Loucy (cell line): ENCODE data around the gene CELF4.

Source experiments
- H2AFZ ChIP-seq: fragments of 200-600 bp; sonication (generic); 2 replicates; pipeline ENCODE4 v1.6.0; 2016; ENCODE audit warnings: antibody characterized with exemption, mild to moderate bottlenecking, low read length, moderate library complexity
- H3F3A ChIP-seq: fragments of 200-600 bp; 2 replicates; pipeline ENCODE4 v1.6.0; 2016; ENCODE audit warnings: antibody characterized with exemption, low read depth, mild to moderate bottlenecking
- H3K27me3 ChIP-seq: fragments of 200-600 bp; sonication (generic); 2 replicates; pipeline ENCODE4 v1.6.1; 2014; ENCODE audit warnings: low read length, mild to moderate bottlenecking; ENCODE audit not compliant: insufficient read depth, poor library complexity, severe bottlenecking
- H3K36me3 ChIP-seq: fragments of 200-600 bp; sonication (generic); 2 replicates; pipeline ENCODE4 v1.6.1; 2016; ENCODE audit warnings: low read length; ENCODE audit not compliant: insufficient read depth
- H3K4me1 ChIP-seq: fragments of 200-600 bp; sonication (generic); 2 replicates; pipeline ENCODE4 v1.5.1; 2014; ENCODE audit warnings: low read length, mild to moderate bottlenecking; ENCODE audit not compliant: insufficient read depth, poor library complexity, severe bottlenecking
- H3K4me2 ChIP-seq: fragments of 200-600 bp; sonication (generic); 2 replicates; pipeline ENCODE4 v1.6.0; 2014; ENCODE audit warnings: antibody characterized with exemption, low read length, low read depth, mild to moderate bottlenecking; ENCODE audit not compliant: poor library complexity, severe bottlenecking
- H3K4me3 ChIP-seq: fragments of 200-600 bp; sonication (generic); 2 replicates; pipeline ENCODE4 v1.5.1; 2014; ENCODE audit warnings: low read length, mild to moderate bottlenecking, mixed read lengths; ENCODE audit not compliant: poor library complexity, severe bottlenecking
- H3K79me2 ChIP-seq: fragments of 200-600 bp; sonication (generic); 2 replicates; pipeline ENCODE4 v1.6.1; 2014; ENCODE audit warnings: low read length; ENCODE audit not compliant: insufficient read depth
- H3K9ac ChIP-seq: fragments of 200-600 bp; sonication (generic); 2 replicates; pipeline ENCODE4 v1.6.0; 2014; ENCODE audit warnings: mild to moderate bottlenecking, low read depth, low read length, moderate library complexity; ENCODE audit not compliant: poor library complexity, severe bottlenecking
- H3K9me2 ChIP-seq: fragments of 200-600 bp; sonication (generic); replicated peaks from 2 replicates; pipeline ENCODE4 v1.6.1; 2016; ENCODE audit warnings: low read depth, low read length, mixed read lengths
- H3K9me3 ChIP-seq: fragments of 200-600 bp; sonication (generic); 2 replicates; pipeline ENCODE4 v1.6.1; 2014; ENCODE audit warnings: mild to moderate bottlenecking, antibody characterized with exemption, low read length, low read depth; ENCODE audit not compliant: insufficient read depth
- H4K20me1 ChIP-seq: fragments of 200-600 bp; sonication (generic); 2 replicates; pipeline ENCODE4 v1.6.0; 2014; ENCODE audit warnings: antibody characterized with exemption, low read length, mild to moderate bottlenecking; ENCODE audit not compliant: insufficient read depth, poor library complexity, severe bottlenecking
- CTCF ChIP-seq: fragments of 200-600 bp; sonication (generic); conservative IDR thresholded peaks from 2 replicates; pipeline ENCODE4 v1.5.1; 2014; ENCODE audit warnings: mild to moderate bottlenecking, antibody characterized with exemption, low read length
- EZH2phosphoT487 ChIP-seq: fragments of 200-600 bp; IDR thresholded peaks from 2 replicates; pipeline ENCODE4 v1.6.1; 2018; ENCODE audit warnings: antibody characterized with exemption, mild to moderate bottlenecking, moderate library complexity, borderline replicate concordance

Gene CELF4

GRCh38 chr18:37274309-37275236, 291.0 kb downstream of the CELF4 start:
- Histone ChIP-seq H3K36me3 (no peaks in the 10 kb centered on the region), H3K4me3 (no peak overlapping the region)
- TF ChIP-seq CTCF (no peak), EZH2phosphoT487 (no peak)

GRCh38 chr18:37272841-37273240, 292.8 kb downstream of the CELF4 start:
- TF ChIP-seq EZH2phosphoT487 (no peak), CTCF (no peak)
- Histone ChIP-seq H3K27me3 (no peaks in the 10 kb centered on the region), H3K4me2 (no peak overlapping the region), H3K9me3 (no peaks in the 10 kb centered on the region; the same call in 1 of the 2 replicates), H3K9me2 (no peaks in the 10 kb centered on the region), H3K36me3 (no peaks in the 10 kb centered on the region), H3K4me1 (no peaks in the 10 kb centered on the region), H3K4me3 (no peak overlapping the region), H3F3A (no peaks in the 10 kb centered on the region), H2AFZ (no peak overlapping the region), H3K9ac (no peak overlapping the region), H4K20me1 (no peaks in the 10 kb centered on the region), H3K79me2 (no peaks in the 10 kb centered on the region)

More at GRCh38 chr18:37274309-37275236, 291.0 kb downstream of the CELF4 start:
- H3F3A ChIP-seq, result no peaks in the 10 kb centered on the region
- no peak overlapping the region for H3K9ac ChIP-seq
- H3K9me2 ChIP-seq, result no peaks in the 10 kb centered on the region
- no peaks in the 10 kb centered on the region for H3K27me3 ChIP-seq
- H4K20me1 ChIP-seq, result no peaks in the 10 kb centered on the region
- no peaks in the 10 kb centered on the region; the same call in 1 of the 2 replicates for H3K9me3 ChIP-seq
- H3K4me2 ChIP-seq, result no peak overlapping the region
- H3K4me1 ChIP-seq, result no peaks in the 10 kb centered on the region
- H2AFZ ChIP-seq, result no peak overlapping the region
- no peaks in the 10 kb centered on the region for H3K79me2 ChIP-seq

GRCh38 chr18:37272226-37272625, 293.4 kb downstream of the CELF4 start:
- no peaks in the 10 kb centered on the region for H3K27me3 ChIP-seq
- H3K4me2 ChIP-seq, result no peak overlapping the region
- no peak overlapping the region for H2AFZ ChIP-seq
- no peaks in the 10 kb centered on the region for H3K9me2 ChIP-seq
- no peaks in the 10 kb centered on the region for H3K36me3 ChIP-seq
- H4K20me1 ChIP-seq, result no peaks in the 10 kb centered on the region
- no peaks in the 10 kb centered on the region for H3K4me1 ChIP-seq
- TF ChIP-seq CTCF, result no peak
- no peak for TF ChIP-seq EZH2phosphoT487
- no peak overlapping the region for H3K9ac ChIP-seq
- no peaks in the 10 kb centered on the region for H3F3A ChIP-seq
- no peaks in the 10 kb centered on the region for H3K79me2 ChIP-seq
- H3K9me3 ChIP-seq, result no peaks in the 10 kb centered on the region; the same call in 1 of the 2 replicates
- H3K4me3 ChIP-seq, result no peak overlapping the region
